ELR (cell line): ENCODE measurements around the gene DNAJC1.
A peak's percentile ranks its signal among the peaks of the same experiment; 100 is the strongest.
"Not testable (repeated sequence)": the region's sequence is repeated elsewhere in the genome, so short reads cannot be mapped to it uniquely, and the experiment has no call there.

Experiments
- DNase-seq: peaks from one replicate; pipeline ENCODE4 v3.0.0-alpha.2; 2015; ENCODE audit warnings: low read depth

Gene DNAJC1

GRCh38 chr10:21724687-21725367 lies 278.7 kb downstream of the DNAJC1 start:
- DNase-seq: peak; percentile 99

GRCh38 chr10:21724020-21724589 lies 279.4 kb downstream of the DNAJC1 start:
- peak; percentile 44 for DNase-seq

- DNase-seq: no peak
Observed at GRCh38 chr10:21722209-21722608, 281.3 kb downstream of the DNAJC1 start.

GRCh38 chr10:21721000-21721665 lies 282.4 kb downstream of the DNAJC1 start:
- DNase-seq: peak; percentile 74

- DNase-seq: peak; percentile 30
Observed at GRCh38 chr10:21720090-21720489, 283.4 kb downstream of the DNAJC1 start.

GRCh38 chr10:21719502-21719901 lies 284.0 kb downstream of the DNAJC1 start:
- no peak for DNase-seq

GRCh38 chr10:21717437-21718054 lies 286.0 kb downstream of the DNAJC1 start:
- not testable (repeated sequence) for DNase-seq

GRCh38 chr10:21715531-21716195 lies 287.9 kb downstream of the DNAJC1 start:
- DNase-seq: peak; percentile 85

- no peak for DNase-seq
Observed at GRCh38 chr10:21712975-21713374, 290.6 kb downstream of the DNAJC1 start.

- no peak for DNase-seq
Observed at GRCh38 chr10:21707498-21707897, 296.0 kb downstream of the DNAJC1 start.
